IMR-90 (cell line): ENCODE results near the gene RRP8. TPM values are rescaled to one million over a fixed set of nuclear protein-coding genes. Genes with fewer than 3 reads are reported as not detected.

Source experiments
- ATAC-seq: fragments of 200-7000 bp; cut with Tn5 transposase; 2 replicates; pipeline ENCODE4 v1.9.1; 2020; ENCODE audit warnings: low read depth, mild to moderate bottlenecking, moderate library complexity
- BruUV-seq: library from RNA; stranded (reverse); fragments of 400-500 nt; replicated peaks from 2 replicates; lab custom pipeline; 2021; lab: Mats Ljungman, UMichigan
- CTCF ChIA-PET: fragments of 300-600 bp; formaldehyde crosslinking; extraction: SDS; loops from one replicate; lab custom pipeline; 2021; ENCODE audit warnings: antibody characterized with exemption; lab: Yijun Ruan, JAX
- POLR2A ChIA-PET: fragments of 300-600 bp; sonication (Branson Sonifier 250); formaldehyde crosslinking; loops from one replicate; lab custom pipeline; 2022; ENCODE audit warnings: antibody characterized with exemption; ENCODE audit not compliant: unreplicated experiment; lab: Charles Lee
- DNase-seq: peaks from one replicate; pipeline ENCODE4 v3.0.0; 2013
- H2AFZ ChIP-seq: replicated peaks from 2 replicates; pipeline ENCODE3; 2013; ENCODE audit warnings: low read length, mild to moderate bottlenecking; ENCODE audit not compliant: poor library complexity
- H2AK5ac ChIP-seq: 2 replicates; pipeline ENCODE4 v1.6.1; 2013; ENCODE audit warnings: low read depth, low read length, inconsistent platforms
- H2AK9ac ChIP-seq: replicated peaks from 2 replicates; pipeline ENCODE3; 2013; ENCODE audit warnings: mild to moderate bottlenecking, low read depth, low read length, moderate library complexity; ENCODE audit not compliant: poor library complexity
- H2BK120ac ChIP-seq: 2 replicates; pipeline ENCODE4 v1.6.1; 2013; ENCODE audit warnings: low read depth, low read length, inconsistent platforms
- H2BK15ac ChIP-seq: 3 replicates; pipeline ENCODE4 v1.6.1; 2013; ENCODE audit warnings: low read depth, low read length, inconsistent platforms
- H2BK20ac ChIP-seq: 2 replicates; pipeline ENCODE4 v1.6.1; 2013; ENCODE audit warnings: low read depth, mild to moderate bottlenecking, inconsistent platforms, low read length, moderate library complexity
- H2BK5ac ChIP-seq: 2 replicates; pipeline ENCODE4 v1.6.1; 2013; ENCODE audit warnings: mild to moderate bottlenecking, low read depth, low read length, inconsistent platforms; ENCODE audit not compliant: poor library complexity, severe bottlenecking
- H3K14ac ChIP-seq: replicated peaks from 2 replicates; pipeline ENCODE4 v1.6.1; 2013; ENCODE audit warnings: low read depth, low read length, inconsistent platforms
- H3K18ac ChIP-seq: 2 replicates; pipeline ENCODE4 v1.6.1; 2013; ENCODE audit warnings: low read depth, low read length, control low read depth
- H3K23ac ChIP-seq: 2 replicates; pipeline ENCODE4 v1.6.1; 2013; ENCODE audit warnings: low read depth, low read length, inconsistent platforms
- H3K27ac ChIP-seq: 2 replicates; pipeline ENCODE4 v1.5.1; 2013; ENCODE audit warnings: mild to moderate bottlenecking, control low read depth, low read length; ENCODE audit not compliant: insufficient read depth
- H3K27me3 ChIP-seq: 2 replicates; pipeline ENCODE4 v1.6.1; 2013; ENCODE audit warnings: low read length; ENCODE audit not compliant: control insufficient read depth, insufficient read depth
- H3K36me3 ChIP-seq: 2 replicates; pipeline ENCODE4 v1.6.1; 2013; ENCODE audit warnings: low read length, mixed read lengths; ENCODE audit not compliant: control insufficient read depth, insufficient read depth
- H3K4ac ChIP-seq: 2 replicates; pipeline ENCODE4 v1.6.1; 2013; ENCODE audit warnings: low read depth, low read length, inconsistent platforms
- H3K4me1 ChIP-seq: 2 replicates; pipeline ENCODE4 v1.6.1; 2013; ENCODE audit warnings: low read length, mixed read lengths; ENCODE audit not compliant: control insufficient read depth, insufficient read depth
- H3K4me2 ChIP-seq: 2 replicates; pipeline ENCODE4 v1.6.1; 2013; ENCODE audit warnings: low read depth, mild to moderate bottlenecking, control low read depth, low read length, moderate library complexity
- H3K4me3 ChIP-seq: 2 replicates; pipeline ENCODE4 v1.5.1; 2013; ENCODE audit warnings: low read depth, mild to moderate bottlenecking, control low read depth, low read length, moderate library complexity; ENCODE audit not compliant: insufficient read depth
- H3K56ac ChIP-seq: 2 replicates; pipeline ENCODE4 v1.6.1; 2013; ENCODE audit warnings: low read length, inconsistent platforms; ENCODE audit not compliant: insufficient read depth; ENCODE audit errors: extremely low read depth
- H3K79me1 ChIP-seq, 2 experiments: 2 replicates each; pipeline ENCODE4 v1.6.1; 2013; ENCODE audit warnings: low read length in 2 of 2, inconsistent platforms in 1 of 2, low read depth in 1 of 2
- H3K9ac ChIP-seq: 2 replicates; pipeline ENCODE4 v1.6.1; 2013; ENCODE audit warnings: low read depth, low read length, control low read depth
- H3K9me1 ChIP-seq: 2 replicates; pipeline ENCODE4 v1.6.1; 2013; ENCODE audit warnings: low read length, inconsistent platforms; ENCODE audit not compliant: insufficient read depth
- H3K9me3 ChIP-seq: 2 replicates; pipeline ENCODE4 v1.6.1; 2013; ENCODE audit warnings: low read length; ENCODE audit not compliant: control insufficient read depth, insufficient read depth
- H4K20me1 ChIP-seq: 2 replicates; pipeline ENCODE4 v1.6.1; 2013; ENCODE audit warnings: low read length, inconsistent platforms; ENCODE audit not compliant: insufficient read depth
- H4K5ac ChIP-seq: 2 replicates; pipeline ENCODE4 v1.6.1; 2013; ENCODE audit warnings: mild to moderate bottlenecking, low read depth, low read length, control low read depth
- H4K8ac ChIP-seq, 2 experiments: 2 replicates each; pipeline ENCODE4 v1.6.1; 2013; ENCODE audit warnings: low read depth in 2 of 2, low read length in 2 of 2, control low read depth in 1 of 2, inconsistent platforms in 1 of 2
- H4K91ac ChIP-seq: 2 replicates; pipeline ENCODE4 v1.6.1; 2013; ENCODE audit warnings: low read depth, low read length, inconsistent platforms; ENCODE audit not compliant: insufficient read depth
- BHLHE40 ChIP-seq: fragments of 150-350 bp; IDR thresholded peaks from 2 replicates; pipeline ENCODE4 v1.6.1; 2016; ENCODE audit warnings: mild to moderate bottlenecking, low read depth, low read length
- CEBPB ChIP-seq: IDR thresholded peaks from 2 replicates; pipeline ENCODE4 v1.6.1; 2012; ENCODE audit warnings: low read depth, low read length, improper control_type of control experiment
- ELK1 ChIP-seq: fragments of 150-350 bp; IDR thresholded peaks from 2 replicates; pipeline ENCODE4 v1.6.1; 2016; ENCODE audit warnings: low read depth, mild to moderate bottlenecking, low read length, moderate library complexity, borderline replicate concordance
- MAFK ChIP-seq: IDR thresholded peaks from 2 replicates; pipeline ENCODE4 v1.6.1; 2012; ENCODE audit warnings: low read depth, low read length, improper control_type of control experiment
- MAZ ChIP-seq: IDR thresholded peaks from 2 replicates; pipeline ENCODE4 v1.6.1; 2012; ENCODE audit warnings: low read depth, mild to moderate bottlenecking, low read length, improper control_type of control experiment, moderate library complexity, borderline replicate concordance
- MXI1 ChIP-seq: IDR thresholded peaks from 2 replicates; pipeline ENCODE4 v1.6.1; 2012; ENCODE audit warnings: low read depth, mild to moderate bottlenecking, low read length, moderate library complexity, borderline replicate concordance
- RCOR1 ChIP-seq: IDR thresholded peaks from 2 replicates; pipeline ENCODE4 v1.6.1; 2012; ENCODE audit warnings: mild to moderate bottlenecking, low read length, improper control_type of control experiment; ENCODE audit not compliant: insufficient replicate concordance
- RFX5 ChIP-seq: IDR thresholded peaks from 2 replicates; pipeline ENCODE4 v1.8.0; 2012; ENCODE audit warnings: low read depth, mild to moderate bottlenecking, low read length, moderate library complexity
- SMC3 ChIP-seq: fragments of 150-350 bp; IDR thresholded peaks from 2 replicates; pipeline ENCODE4 v1.6.1; 2016; ENCODE audit warnings: low read depth, mild to moderate bottlenecking, antibody characterized with exemption, low read length, moderate library complexity
- WGBS, 2 experiments: methylation state at CpG; one replicate each; pipeline versions ENCODE4 v1.1.5 to v1.1.7; 2013; ENCODE audit warnings: missing lambda C conversion rate in 2 of 2; ENCODE audit not compliant: insufficient read length in 1 of 2; ENCODE audit errors: extremely low coverage in 2 of 2; 5-methylcytosine and 5-hydroxymethylcytosine counted together
- dilution Hi-C: fragments of 300-500 bp; cut with HindIII; formaldehyde crosslinking; loops from one replicate; pipeline ENCODE4 v1.14.3; 2018; ENCODE audit warnings: low sequenced_read_pairs; ENCODE audit not compliant: unreplicated experiment
- in situ Hi-C: fragments of 300-500 bp; cut with MboI; formaldehyde crosslinking; loops from 3 replicates; pipeline ENCODE4 v1.14.3; 2019; ENCODE audit warnings: low sequenced_read_pairs, inconsistent platforms, mixed read lengths
- intact Hi-C: fragments of 100-400 bp; cut with micrococcal nuclease; formaldehyde crosslinking; loops from 2 replicates; pipeline ENCODE4 v1.10.0; 2022
- polyA plus RNA-seq, 3 experiments: library from polyadenylated mRNA; depleted of rRNA; stranded (reverse); fragments of >200 nt; gene quantifications; 2 replicates each; pipeline ENCODE4 v1.2.3, GENCODE V29; 2012; ENCODE audit warnings: low replicate concordance in 1 of 3
- total RNA-seq: library from RNA; depleted of rRNA; stranded (reverse); fragments of >200 nt; gene quantifications from 2 replicates; pipeline ENCODE4 v1.2.3, GENCODE V29; 2012

RRP8 gene
- total and polyA plus RNA-seq, 2 of the 4 experiments (the other 2 are of a cell fraction) = 10.8 to 11.5 TPM

- no peak overlapping the region for H2AK5ac ChIP-seq
- TF ChIP-seq ELK1 = no peak
- no peak for TF ChIP-seq RFX5
- TF ChIP-seq MAZ = no peak
- TF ChIP-seq CEBPB = no peak
- TF ChIP-seq MAFK = no peak
- TF ChIP-seq RCOR1 = no peak
- no peak for TF ChIP-seq MXI1
- TF ChIP-seq SMC3 = no peak
- no peak for TF ChIP-seq BHLHE40
- no peaks in the 10 kb centered on the region for H3K4me1 ChIP-seq
- POLR2A ChIA-PET = interaction anchor here (1.3 kb wide), 1 partner anchor 10 kb away, joined by 5 read pairs; no protein-coding TSS in a partner anchor
- H3K9me3 ChIP-seq = no peaks in the 10 kb centered on the region
- H3K14ac ChIP-seq = no peak overlapping the region
- H4K8ac ChIP-seq = no peak overlapping the region
- no peaks in the 10 kb centered on the region for H4K20me1 ChIP-seq
- no peak overlapping the region for H4K91ac ChIP-seq
- no peak overlapping the region for H3K4me3 ChIP-seq
- DNase-seq = no peak
- no peak overlapping the region for H3K4ac ChIP-seq
- peaks cover 7% of the 10 kb centered on the region; the same call in 1 of the 2 replicates for H3K9me1 ChIP-seq
- H2BK15ac ChIP-seq = no peak overlapping the region
- H3K27ac ChIP-seq = no peak overlapping the region
- ATAC-seq = no peak
- H2BK5ac ChIP-seq = no peak overlapping the region
- no TSS peak for BruUV-seq
- H3K18ac ChIP-seq = no peak overlapping the region
- no peak overlapping the region for H3K23ac ChIP-seq
- no peak overlapping the region for H3K4me2 ChIP-seq
- in situ Hi-C loops = no loop called here
- intact Hi-C loops = no loop called here
- peaks cover 28 to 65% of the 10 kb centered on the region in 2 experiments for H3K79me1 ChIP-seq
- CTCF ChIA-PET = interaction anchor here (2.0 kb wide), 1 partner anchor 65 kb away, joined by 6 read pairs; no protein-coding TSS in a partner anchor
- H2AFZ ChIP-seq = no peak overlapping the region
- no peak overlapping the region for H2BK120ac ChIP-seq
- H4K5ac ChIP-seq = no peak overlapping the region
- H2BK20ac ChIP-seq = no peak overlapping the region
- dilution Hi-C loops = no loop called here
- H3K9ac ChIP-seq = no peak overlapping the region
- H3K27me3 ChIP-seq = no peaks in the 10 kb centered on the region
- H2AK9ac ChIP-seq = no peak overlapping the region
- peaks cover 51% of the 10 kb centered on the region for H3K36me3 ChIP-seq
- no peak overlapping the region for H3K56ac ChIP-seq
- 60% methylated on average over 1 of the region's 5 CpGs; no CpG with 5 or more reads in 1 of the 2 experiments for WGBS, 2 experiments
Observed at GRCh38 chr11:6596239-6596877, 7.1 kb downstream of the RRP8 start.
